Aortic smooth muscle cell (primary cell): ENCODE data around the gene PRAMEF25. TPM values are rescaled to one million over a fixed set of nuclear protein-coding genes. Genes with fewer than 3 reads are reported as not detected.

Experiments used
- total RNA-seq: library from RNA; depleted of rRNA; stranded (reverse); fragments of >200 nt; gene quantifications from 2 replicates; pipeline ENCODE4 v1.2.3, GENCODE V29; 2014

PRAMEF25 gene
- not detected in 2 replicates for total RNA-seq

DNA sequence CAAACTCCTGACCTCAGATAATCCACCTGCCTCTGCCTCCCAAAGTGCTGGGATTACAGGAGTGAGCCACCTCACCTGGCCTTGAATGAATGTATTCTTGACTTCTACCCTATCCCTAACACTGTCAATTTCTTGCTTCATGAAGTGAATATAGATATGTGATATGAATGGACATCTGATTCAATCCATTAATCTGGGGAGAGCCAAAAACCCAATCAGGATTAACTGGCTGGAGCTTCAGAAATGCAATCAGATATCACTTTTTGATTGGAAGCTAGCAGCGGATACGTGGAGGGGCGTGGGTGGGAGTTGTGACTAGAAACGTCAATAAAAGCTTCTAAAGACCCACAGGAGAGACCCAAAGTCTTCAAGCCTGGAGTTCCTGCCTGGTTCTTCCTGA lies at the start of gene PRAMEF25:
TSS of gene PRAMEF25 (plus strand) at position 301 of the 400 bp plus-strand sequence. CDS start 2,920 bp downstream, outside the sequence.

DNA sequence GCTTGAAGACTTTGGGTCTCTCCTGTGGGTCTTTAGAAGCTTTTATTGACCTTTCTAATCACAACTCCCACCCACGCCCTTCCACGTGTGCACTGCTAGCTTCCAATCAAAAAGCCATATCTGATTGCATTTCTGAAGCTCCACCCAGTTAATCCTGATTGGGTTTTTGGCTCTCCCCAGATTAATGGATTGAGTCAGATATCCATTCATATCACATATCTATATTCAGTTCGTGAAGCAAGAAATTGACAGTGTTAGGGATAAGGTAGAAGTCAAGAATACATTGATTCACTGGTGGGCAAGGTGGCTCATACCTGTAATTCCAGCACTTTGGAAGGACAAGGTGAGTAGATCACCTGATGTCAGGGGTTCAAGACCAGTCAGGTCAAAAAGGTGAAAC lies 14.1 kb upstream of the PRAMEF25 start, which contains the start of gene PRAMEF27:
TSS of gene PRAMEF27 (minus strand) at position 101 of the 400 bp plus-strand sequence. CDS start 2,916 bp downstream, outside the sequence.

DNA sequence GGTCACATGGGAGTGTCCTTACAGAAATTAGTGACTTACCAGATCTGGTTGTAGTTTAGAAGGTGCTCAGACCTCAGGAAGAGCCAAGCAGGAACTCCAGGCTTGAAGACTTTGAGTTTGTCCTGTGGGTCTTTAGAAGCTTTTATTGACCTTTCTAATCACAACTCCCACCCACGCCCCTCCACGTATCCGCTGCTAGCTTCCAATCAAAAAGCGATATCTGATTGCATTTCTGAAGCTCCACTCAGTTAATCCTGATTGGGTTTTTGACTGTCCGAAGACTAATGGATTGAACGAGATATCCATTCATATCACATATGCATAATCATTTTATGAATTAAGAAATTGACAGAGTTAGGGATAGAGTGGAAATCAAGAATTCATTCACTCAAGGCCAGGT lies 46.2 kb downstream of the PRAMEF25 start, which contains the start of gene HNRNPCL2:
TSS of gene HNRNPCL2 (minus strand) at position 101 of the 400 bp plus-strand sequence. CDS start 454 bp downstream, outside the sequence.

Other genes with a start within 250 kb of the PRAMEF25 start
- not detected in 2 replicates for gene PRAMEF11, start 239.4 kb upstream of the PRAMEF25 start, total RNA-seq
- gene HNRNPCL1, start 222.1 kb upstream of the PRAMEF25 start, total RNA-seq: not detected in 2 replicates
- not detected in 2 replicates for gene PRAMEF2, start 213.7 kb upstream of the PRAMEF25 start, total RNA-seq
- gene PRAMEF4, start 184.6 kb upstream of the PRAMEF25 start, total RNA-seq: not detected in 2 replicates
- gene PRAMEF10, start 172.5 kb upstream of the PRAMEF25 start, total RNA-seq: not detected in 2 replicates
- gene PRAMEF7, start 154.2 kb upstream of the PRAMEF25 start, total RNA-seq: not detected in 2 replicates
- not detected in 2 replicates for gene PRAMEF6, start 123.2 kb upstream of the PRAMEF25 start, total RNA-seq
- gene PRAMEF27, start 14.2 kb upstream of the PRAMEF25 start, total RNA-seq: not detected in 2 replicates
- gene HNRNPCL3, start 10.0 kb upstream of the PRAMEF25 start, total RNA-seq: not detected in 2 replicates
- not detected in 2 replicates for gene HNRNPCL2, start 46.1 kb downstream of the PRAMEF25 start, total RNA-seq
- not detected in 2 replicates for gene PRAMEF26, start 85.2 kb downstream of the PRAMEF25 start, total RNA-seq
- not detected in 2 replicates for gene HNRNPCL4, start 94.9 kb downstream of the PRAMEF25 start, total RNA-seq
- gene PRAMEF9, start 101.1 kb downstream of the PRAMEF25 start, total RNA-seq: not detected in 2 replicates
- not detected in 2 replicates for gene PRAMEF13, start 130.6 kb downstream of the PRAMEF25 start, total RNA-seq
- gene PRAMEF18, start 155.4 kb downstream of the PRAMEF25 start, total RNA-seq: not detected in 2 replicates
- gene PRAMEF5, start 183.4 kb downstream of the PRAMEF25 start, total RNA-seq: not detected in 2 replicates
- not detected in 2 replicates for gene PRAMEF8, start 214.4 kb downstream of the PRAMEF25 start, total RNA-seq
- not detected in 2 replicates for gene PRAMEF33, start 232.8 kb downstream of the PRAMEF25 start, total RNA-seq
- gene PRAMEF15, start 244.8 kb downstream of the PRAMEF25 start, total RNA-seq: not detected in 2 replicates